NCI-H774 (cell line): ENCODE results near the gene PDS5B.
A peak's percentile ranks its signal among the peaks of the same experiment; 100 is the strongest.
"Not testable (repeated sequence)": the region's sequence is repeated elsewhere in the genome, so short reads cannot be mapped to it uniquely, and the experiment has no call there.

Source experiments
- DNase-seq: peaks from one replicate; lab custom pipeline; 2025; lab: John Stamatoyannopoulos, UW

PDS5B gene

DNA sequence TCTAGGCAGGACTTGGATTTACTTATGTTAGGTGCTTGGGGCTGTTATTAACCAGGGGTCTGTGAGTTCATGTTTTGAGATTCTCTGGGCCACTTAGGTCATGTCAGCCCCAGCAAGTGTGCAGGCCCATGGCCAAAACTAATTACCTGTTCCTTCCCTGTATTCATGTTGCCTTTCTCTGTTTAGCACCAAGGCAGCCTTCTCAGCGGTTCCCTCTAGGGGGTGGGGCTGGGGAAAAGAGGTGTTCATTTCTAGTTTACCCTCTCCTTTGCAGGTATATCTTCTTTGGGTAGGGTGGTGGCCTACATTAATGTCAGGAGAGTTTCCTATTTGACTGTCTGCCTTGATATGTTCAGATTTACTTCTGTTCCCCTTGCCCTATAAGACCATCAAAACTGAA, 61.7 kb downstream of the PDS5B start:
- no peak for DNase-seq

DNA sequence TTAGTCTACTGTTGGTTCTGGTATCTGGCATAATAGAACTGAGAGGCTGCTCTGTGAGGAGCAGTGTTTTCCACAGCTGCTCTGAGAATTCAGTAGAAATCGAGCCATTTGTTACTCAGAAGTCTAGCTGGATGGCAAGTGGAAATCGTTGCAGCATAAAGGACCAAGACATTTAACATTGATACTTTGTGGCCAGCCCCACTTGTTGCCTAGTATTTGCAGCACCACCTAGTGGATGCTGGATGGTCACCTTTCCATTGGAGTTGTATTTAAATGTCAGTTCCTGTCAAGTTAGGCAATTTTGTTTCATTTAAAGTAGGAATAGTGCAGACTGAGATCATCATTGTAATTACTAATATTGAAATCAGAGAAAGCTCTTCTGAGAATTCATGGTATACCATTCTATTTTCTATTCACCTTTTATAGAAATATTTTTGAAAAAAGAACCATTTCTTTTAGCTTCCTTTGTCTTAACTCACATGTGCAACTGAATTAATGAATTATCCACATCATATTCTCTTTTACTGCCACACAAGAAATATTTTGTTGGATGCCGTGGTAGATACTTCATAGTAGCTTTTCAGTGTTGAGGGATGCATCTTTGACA, 64.6 kb downstream of the PDS5B start:
- no peak for DNase-seq

DNA sequence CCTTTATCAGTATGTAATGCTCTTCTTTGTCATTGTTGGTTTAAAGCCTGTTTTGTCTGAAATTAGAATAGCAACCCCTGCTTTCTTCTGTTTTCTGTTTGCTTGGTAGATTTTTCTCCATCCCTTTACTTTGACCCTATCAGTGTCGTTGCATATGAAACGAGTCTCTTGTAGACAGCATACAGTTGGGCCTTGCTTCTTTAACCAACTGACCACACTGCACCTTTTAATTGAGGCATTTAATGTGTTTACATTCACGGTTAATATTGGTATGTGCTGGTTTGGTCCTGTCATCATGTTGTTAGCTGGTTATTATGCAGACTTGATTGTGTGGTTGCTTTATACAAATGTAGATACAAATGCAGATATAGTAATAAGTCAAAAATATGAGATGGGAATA, 71.1 kb downstream of the PDS5B start:
- no peak for DNase-seq

DNA sequence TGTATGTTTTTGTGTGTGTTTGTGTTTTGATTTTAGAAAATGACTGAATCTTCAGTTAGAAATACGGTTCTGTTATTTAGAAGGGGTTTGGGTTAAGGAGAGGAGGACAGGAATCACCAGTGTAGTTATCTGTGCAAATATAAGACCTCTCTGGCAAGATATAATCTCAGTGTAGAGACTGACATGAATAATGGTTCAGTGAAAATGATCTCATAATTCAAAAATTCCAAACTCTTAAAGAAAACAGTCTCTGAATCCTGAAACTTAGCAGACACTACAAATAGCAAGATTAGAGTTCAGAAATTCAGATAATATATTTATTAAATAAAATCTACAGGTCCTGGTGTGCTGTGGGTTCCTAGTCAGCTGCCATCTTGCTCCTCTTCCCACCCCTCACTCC, 73.5 kb downstream of the PDS5B start:
- DNase-seq, result no peak

DNA sequence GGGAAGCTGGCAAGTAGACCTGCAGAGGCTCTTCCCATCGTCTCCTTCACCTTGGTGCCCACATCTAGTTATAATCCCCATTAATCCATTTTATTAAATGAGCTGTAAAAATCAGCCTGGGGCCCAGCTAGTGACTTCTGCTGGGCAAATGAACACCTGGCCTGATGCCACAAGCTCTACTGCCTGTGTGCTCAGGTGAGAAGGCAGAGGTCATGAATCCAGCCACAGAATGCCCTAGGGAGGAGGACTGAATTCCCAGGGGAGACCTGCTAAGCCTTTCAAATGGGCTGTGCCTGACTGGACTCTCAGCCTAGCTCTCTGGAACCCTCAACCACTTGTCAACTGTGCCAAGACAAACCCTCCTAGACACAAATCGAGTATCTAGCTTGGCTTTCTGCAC, 74.0 kb downstream of the PDS5B start:
- DNase-seq, result no peak

DNA sequence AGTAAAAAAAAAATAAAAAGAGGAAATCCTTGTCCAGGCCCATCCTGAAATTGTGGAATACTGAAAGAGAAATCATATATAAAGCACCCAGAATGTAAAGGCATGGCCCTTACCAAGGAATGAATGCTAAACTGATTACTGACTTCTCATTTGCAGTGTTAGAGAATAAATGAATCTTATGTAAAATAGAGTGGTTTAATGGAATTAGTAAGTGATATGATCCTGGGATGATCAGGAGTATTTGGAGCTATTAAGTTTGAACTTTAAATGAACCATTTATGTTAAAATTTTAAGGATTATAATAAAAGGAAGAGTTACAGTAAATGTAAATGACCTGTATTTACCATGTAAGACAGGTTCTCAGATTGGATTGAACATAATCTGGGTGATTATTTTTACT, 75.4 kb downstream of the PDS5B start:
- no peak for DNase-seq

DNA sequence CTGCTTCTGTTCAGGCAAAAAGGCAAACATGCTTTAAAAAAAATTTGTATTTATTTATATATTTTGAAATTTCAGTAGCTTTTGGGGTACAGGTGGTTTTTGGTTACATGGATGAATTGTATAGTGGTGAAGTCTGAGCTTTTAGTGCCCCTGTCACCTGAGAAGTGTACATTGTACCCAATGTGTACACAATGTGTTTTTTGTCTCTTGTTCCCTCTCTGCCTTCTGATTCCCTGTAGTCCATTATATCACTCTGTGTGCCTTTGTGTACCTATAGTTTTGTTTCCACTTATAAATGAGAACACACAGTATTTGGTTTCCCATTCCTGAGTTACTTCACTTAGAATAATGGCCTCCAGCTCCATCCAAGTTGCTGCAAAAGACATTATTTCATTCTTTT, 77.4 kb downstream of the PDS5B start:
- peak; percentile 6 for DNase-seq

DNA sequence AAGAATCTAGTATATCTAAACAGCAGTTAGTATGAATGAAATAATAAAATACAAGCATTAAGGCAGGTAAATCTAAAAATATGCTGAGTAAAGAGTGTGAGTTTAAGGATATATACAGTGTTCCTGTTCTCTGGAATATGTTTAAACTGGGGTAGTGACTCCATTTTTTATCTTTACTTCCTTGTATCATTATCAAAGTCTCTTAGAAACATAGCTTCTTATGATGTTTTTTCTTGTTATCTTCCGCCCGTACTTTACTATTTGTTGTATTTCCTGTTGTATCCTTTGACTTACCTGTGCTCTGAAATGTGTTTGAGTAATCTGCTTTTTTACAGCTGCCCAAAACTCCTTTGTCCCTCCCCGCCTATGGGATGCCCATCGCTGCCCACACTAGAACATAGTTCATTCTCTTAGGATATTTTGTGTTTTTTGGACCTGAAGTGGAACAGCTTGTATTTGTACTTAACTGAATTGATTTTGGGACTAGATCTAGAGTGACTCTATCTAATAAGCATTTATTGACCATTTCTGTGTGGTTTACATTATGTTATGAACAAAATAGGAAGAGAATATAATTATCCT, 80.8 kb downstream of the PDS5B start:
- DNase-seq, result no peak

DNA sequence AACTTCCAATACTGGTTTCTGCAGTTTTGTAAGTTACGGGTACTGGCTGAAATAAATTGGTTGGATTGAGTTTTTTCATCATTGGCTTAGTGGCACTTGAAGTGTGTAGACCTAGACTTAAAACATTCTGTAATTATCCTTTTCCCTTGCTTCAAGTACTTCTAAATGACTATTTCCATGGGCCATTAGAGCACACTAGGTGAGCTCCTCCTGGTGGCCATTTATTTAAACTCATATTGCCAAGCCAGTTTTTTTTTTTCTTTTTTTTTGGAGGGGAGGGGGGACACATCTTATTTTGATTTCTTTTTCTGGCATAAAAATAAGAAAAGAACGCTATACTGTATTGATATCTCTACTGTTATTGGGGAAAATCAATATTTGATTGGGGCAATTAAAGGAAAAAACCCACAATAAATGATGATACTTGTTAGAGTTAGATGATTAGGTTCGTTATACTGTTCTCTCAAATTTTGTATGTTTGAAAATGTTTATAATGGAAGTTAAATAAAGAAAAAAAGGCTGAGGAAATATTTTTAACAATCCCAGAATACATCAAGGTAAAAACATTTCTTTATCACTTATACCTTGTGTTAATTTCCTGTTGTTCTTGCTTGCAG, 82.9 kb downstream of the PDS5B start:
- no peak for DNase-seq

DNA sequence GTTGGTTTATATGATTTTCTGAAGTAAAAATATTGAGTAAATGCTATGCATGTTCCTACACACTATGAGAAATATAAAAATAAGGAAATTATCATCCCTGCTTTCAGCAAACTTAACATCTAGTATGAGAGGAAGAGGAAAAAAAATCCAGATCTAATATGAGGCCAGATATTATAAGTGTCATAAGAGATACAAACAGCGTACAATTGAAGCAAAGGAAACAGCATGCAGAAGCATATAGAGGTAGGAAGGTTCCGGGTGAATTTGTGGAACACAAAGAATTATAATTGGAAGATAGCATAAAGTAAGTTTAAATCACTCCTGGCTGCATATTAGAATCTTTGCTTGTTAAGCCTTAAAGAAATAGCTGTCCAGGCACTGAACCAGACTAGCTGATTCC, 88.3 kb downstream of the PDS5B start:
- DNase-seq, result no peak

DNA sequence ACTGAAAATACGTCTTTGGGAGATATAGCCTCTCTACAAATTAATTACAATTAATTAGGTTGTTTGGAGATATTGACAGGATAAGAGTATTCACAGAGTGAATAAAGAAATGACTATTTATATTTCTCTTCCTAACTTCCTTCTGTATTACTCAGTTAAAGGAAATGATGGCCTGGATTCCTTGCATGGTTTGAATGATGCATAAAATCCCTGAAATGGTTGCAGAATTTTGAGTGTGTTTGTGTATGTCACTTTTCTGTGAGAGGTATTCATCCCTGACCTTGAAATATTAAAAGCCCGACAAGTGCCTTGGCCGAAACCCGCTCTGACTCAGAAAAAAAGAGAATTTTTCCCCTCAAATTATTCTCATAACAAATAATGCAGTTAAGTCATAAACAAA, 90.0 kb downstream of the PDS5B start:
- DNase-seq, result no peak

DNA sequence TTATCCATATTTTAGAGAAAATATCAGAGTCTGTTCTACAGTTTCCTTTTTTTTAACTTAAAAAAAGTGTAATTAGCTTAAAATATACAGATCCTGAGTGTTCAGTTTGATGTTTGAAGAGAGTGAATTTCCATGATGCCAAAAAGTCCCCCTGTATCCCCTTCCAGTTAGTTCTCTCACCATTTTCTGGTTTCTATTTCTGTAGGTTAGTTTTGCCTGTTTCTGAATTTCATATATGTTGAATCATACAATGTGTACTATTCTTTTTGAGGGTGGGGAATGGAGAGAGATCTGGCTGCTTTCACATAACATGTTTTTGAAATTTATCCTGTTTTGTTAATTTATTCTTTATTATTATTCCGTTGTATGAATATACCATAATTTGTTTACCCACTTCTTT, 95.9 kb downstream of the PDS5B start:
- no peak for DNase-seq

DNA sequence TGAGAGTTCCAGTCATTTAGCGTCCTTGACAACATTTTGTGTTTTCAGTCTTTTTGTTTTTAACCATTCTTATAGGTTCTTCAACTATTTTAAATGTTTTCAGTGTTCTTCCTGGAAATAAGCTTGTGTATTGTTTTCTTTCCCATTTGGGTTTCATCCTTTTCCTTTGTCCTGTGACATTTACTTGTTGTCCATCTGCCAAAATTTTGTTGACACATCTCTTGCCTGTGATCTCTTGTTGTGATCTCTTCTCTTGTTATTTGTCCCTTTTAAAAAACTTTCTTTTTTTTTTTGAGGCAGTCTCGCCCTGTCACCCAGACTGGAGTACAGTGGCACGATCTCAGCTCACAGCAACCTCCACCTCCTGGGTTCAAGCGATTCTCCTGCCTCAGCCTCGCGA, 96.5 kb downstream of the PDS5B start:
- no peak for DNase-seq

DNA sequence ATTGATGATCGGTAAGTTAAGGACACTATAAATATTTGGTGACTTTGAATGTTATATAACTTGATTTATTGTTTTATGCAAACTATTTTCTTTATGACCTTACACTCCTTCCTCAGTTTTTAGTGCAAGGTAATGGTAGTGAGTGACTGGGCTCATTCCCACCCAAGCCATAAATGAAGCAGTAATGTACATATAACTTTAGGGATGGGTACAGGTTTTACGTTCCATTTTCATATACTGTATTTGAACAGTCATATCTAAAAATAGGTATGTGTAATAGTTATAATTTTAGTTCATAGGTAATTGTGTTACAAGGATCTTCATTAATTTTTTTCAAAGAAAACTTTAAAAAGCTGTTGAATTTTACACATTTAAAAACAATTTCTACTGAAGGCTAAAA, 101.0 kb downstream of the PDS5B start:
- no peak for DNase-seq

DNA sequence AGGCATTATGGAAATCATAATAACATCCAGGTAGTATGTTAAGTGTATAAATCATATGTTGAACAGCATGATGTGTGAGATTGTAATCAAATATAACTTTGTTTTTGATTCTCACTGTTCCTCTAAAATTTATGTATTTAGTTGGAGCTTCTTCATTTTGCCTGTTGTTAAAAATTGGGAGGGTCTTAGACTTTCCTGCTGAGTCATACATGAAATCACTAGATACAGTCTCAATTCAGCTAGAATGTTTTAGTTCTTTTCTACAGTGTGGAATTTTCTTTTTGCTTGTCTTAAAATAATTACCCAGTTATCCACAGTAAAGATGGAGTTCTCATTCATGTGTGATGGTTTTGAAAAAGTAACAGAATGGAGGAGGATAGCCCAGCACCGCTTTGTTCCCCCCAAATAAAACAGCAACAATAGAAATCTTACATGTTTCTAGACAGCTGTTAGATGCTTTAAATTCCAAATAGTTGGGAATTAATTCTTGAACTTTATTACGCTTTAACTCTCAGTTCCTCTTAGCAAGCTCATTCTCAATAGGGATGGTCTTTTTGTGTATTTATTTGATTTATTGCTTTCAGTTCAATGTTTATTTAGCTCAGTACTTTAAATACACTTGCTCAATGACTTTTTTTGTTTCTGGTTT, 109.5 kb downstream of the PDS5B start:
- no peak for DNase-seq

DNA sequence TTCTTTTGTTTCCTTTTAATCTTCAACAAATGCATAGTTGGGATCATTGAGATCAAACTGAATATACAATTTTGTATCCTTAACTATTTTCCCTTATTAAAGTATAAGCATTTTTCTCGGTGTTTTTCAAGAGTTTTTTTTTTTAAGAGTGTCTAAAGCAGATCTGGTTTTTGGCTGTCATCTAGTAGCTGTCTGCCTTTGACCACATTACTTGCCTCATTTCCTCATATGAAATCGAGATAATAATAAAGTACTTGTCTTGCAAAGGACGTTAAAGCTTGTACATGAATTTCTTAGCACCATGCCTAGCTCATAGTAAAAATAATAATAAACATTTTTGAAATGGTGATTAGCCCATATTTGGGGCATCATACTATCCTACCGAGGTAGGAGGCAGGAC, 121.2 kb downstream of the PDS5B start:
- DNase-seq, result no peak

DNA sequence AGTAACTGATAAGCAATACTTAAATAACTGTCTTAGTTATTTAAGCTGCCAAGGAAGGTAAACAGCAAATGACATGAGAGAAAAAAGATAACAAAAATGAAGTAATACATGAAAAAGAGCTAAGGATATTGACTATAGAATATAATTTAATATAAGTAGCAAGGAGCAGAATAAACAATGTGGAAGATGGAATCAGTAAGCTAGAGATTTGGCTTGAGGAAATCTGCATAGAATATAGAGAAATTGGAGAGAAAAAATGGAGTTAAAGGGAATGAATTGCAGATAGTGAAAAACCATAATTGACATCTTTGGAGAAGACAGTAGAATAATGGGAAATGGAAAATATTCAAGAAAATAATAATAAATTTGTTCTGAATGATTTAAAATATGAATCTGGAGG, 127.1 kb downstream of the PDS5B start:
- DNase-seq, result no peak

DNA sequence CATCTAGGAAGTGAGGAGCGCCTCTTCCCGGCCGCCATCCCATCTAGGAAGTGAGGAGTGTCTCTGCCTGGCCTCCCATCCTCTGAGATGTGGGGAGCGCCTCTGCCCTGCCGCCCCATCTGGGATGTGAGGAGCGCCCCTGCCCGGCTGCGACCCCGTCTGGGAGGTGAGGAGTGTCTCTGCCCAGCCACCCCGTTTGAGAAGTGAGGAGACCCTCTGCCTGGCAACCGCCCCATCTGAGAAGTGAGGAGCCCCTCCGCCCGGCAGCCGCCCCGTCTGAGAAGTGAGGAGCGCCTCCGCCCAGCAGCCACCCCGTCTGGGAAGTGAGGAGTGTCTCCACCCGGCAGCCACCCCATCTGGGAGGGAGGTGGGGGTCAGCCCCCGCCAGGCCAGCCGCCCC, 129.9 kb downstream of the PDS5B start:
- not testable (repeated sequence) for DNase-seq

DNA sequence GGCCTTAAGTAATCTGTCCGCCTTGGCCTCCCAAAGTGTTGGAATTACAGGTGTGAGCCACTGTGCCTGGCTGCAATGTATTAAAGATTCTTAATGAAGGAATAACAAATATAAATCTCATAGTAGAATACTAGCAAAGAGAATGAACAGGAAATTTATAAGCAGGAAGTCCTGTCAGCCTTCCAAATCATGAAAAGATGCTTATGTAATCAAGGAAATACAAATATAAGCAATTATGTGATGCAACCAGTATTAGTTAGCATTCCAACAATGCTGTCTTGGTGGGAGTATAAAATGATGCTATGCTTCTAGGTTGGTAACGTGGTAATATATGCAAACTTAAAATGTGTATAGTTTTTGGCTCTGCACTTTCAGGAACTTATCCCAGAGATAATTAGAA, 133.8 kb downstream of the PDS5B start:
- no peak for DNase-seq

DNA sequence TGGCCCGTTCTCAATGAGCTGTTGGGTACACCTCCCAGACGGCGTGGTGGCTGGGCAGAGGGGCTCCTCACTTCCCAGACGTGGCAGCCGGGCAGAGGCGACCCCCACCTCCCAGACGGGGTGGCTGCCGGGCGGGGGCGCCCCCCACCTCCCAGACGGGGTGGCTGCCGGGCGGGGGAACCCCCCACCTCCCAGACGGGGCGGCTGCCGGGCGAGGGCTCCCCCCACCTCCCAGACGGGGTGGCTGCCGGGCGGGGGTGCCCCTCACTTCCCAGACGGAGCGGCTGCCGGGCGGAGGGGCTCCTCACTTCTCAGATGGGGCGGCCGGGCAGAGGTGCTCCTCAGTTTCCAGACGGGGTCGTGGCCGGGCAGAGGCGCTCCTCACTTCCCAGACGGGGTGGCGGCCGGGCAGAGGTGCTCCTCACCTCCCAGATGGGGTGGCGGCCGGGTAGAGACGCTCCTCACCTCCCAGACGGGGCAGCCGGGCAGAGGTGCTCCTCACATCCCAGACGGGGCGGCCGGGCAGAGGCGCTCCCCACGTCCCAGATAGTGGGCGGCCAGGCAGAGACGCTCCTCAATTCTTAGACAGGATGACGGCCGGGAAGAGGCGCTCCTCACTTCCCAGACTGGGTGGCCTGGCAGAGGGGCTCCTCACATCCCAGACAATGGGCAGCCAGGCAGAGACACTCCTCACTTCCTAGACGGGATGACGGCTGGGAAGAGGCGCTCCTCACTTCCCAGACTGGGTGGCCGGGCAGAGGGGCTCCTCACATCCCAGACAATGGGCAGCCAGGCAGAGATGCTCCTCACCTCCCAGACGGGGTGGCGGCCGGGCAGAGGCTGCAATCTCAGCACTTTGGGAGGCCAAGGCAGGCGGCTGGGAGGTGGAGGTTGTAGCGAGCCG, 135.1 kb downstream of the PDS5B start:
- DNase-seq, result not testable (repeated sequence)

DNA sequence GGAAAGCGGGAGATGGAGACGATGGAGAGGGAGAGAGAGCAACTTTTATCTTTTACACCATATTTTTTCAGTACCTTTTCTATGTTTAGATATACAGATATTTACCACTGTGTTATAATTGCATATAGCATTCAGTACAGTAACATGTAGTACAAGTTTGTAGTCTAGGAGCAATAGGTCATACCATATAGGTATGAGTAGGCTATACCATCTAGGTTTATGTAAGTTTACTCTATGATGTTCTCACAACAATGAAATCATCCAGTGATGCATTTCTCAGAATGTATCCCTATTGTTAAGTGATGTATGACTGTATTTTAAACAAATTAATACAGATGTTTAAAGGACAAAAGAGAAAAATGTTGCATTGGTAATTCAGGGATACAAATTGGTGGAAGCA, 136.1 kb downstream of the PDS5B start:
- DNase-seq, result no peak

DNA sequence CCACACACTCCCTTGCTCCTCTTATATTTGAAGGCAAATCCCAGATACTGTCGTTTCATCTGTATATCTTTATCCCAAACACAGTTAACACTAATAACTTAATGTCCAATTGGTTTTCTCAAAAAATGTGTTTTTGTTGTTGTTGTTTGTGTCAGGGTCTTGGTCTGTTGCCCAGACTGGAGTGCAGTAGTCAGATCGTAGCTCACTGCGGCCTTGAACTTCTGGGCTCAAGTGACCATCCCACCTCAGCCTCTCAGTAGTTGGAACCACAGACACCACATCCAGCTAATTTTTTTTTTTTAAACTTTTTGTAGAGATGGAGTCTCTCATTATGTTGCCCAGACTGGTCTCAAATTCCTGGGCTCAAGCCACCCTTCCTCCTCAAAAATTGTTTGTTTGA, 137.7 kb downstream of the PDS5B start:
- no peak for DNase-seq
